H1 (cell line): Measurements from ENCODE around the gene VAMP4. TPM values are rescaled to one million over a fixed set of nuclear protein-coding genes. Genes with fewer than 3 reads are reported as not detected.

Experiments used
- ASH2L ChIP-seq: fragments of 200-600, 300-600 bp; sonication (generic); IDR thresholded peaks from one replicate; pipeline ENCODE4 v1.7.1; 2017; ENCODE audit warnings: low read length
- CBX8 ChIP-seq: fragments of 300-800, 300-1000 bp; sonication (generic); IDR thresholded peaks from 2 replicates; pipeline ENCODE4 v1.7.1; 2016; ENCODE audit warnings: low read depth, low read length, borderline replicate concordance
- CHD1 ChIP-seq: IDR thresholded peaks from 2 replicates; pipeline ENCODE4 v1.6.1; 2012; ENCODE audit warnings: low read depth, low read length, improper control_type of control experiment
- CTBP2 ChIP-seq: IDR thresholded peaks from 2 replicates; pipeline ENCODE4 v1.7.0; 2011; ENCODE audit warnings: borderline replicate concordance, mild to moderate bottlenecking, moderate library complexity, mixed read lengths, low read length; ENCODE audit not compliant: insufficient read depth, insufficient read length
- EP300 ChIP-seq, 2 experiments: IDR thresholded peaks; 1 replicate in 1 of 2; 2 replicates in 1 of 2; pipeline ENCODE4 v1.6.1; 2011 to 2012; ENCODE audit warnings: low read depth in 2 of 2, low read length in 2 of 2, mild to moderate bottlenecking in 2 of 2, borderline replicate concordance in 1 of 2, inconsistent platforms in 1 of 2, moderate library complexity in 1 of 2
- GABPA ChIP-seq: IDR thresholded peaks from 2 replicates; pipeline ENCODE4 v1.6.1; 2011; ENCODE audit warnings: mild to moderate bottlenecking, low read length, moderate library complexity, borderline replicate concordance; ENCODE audit not compliant: insufficient read depth
- GTF2F1 ChIP-seq: IDR thresholded peaks from 2 replicates; pipeline ENCODE4 v1.6.1; 2012; ENCODE audit warnings: low read depth, low read length, improper control_type of control experiment, borderline replicate concordance
- JUND ChIP-seq: IDR thresholded peaks from 2 replicates; pipeline ENCODE4 v1.6.1; 2011; ENCODE audit warnings: mild to moderate bottlenecking, improper control_type of control experiment, low read length
- MAFK ChIP-seq: IDR thresholded peaks from 2 replicates; pipeline ENCODE4 v1.6.1; 2012; ENCODE audit warnings: low read depth, mild to moderate bottlenecking, improper control_type of control experiment, low read length
- POLR2AphosphoS5 ChIP-seq: IDR thresholded peaks from 2 replicates; pipeline ENCODE4 v1.6.1; 2011; ENCODE audit warnings: low read depth, low read length
- RBBP5 ChIP-seq: IDR thresholded peaks from 2 replicates; pipeline ENCODE4 v1.7.1; 2012; ENCODE audit warnings: low read depth, mild to moderate bottlenecking, inconsistent platforms, low read length, moderate library complexity, borderline replicate concordance
- SAP30 ChIP-seq: fragments of 300-600 bp; sonication (generic); IDR thresholded peaks from 2 replicates; pipeline ENCODE4 v1.7.1; 2012; ENCODE audit warnings: low read length, moderate library complexity, mild to moderate bottlenecking, inconsistent platforms; ENCODE audit not compliant: insufficient read depth, insufficient replicate concordance
- SIN3A ChIP-seq, 2 experiments: IDR thresholded peaks in 1 of 2; conservative IDR thresholded peaks in 1 of 2; 2 replicates each; pipeline ENCODE4 v1.6.1; 2011 to 2012; ENCODE audit warnings: low read length in 2 of 2, improper control_type of control experiment in 1 of 2, low read depth in 1 of 2, mild to moderate bottlenecking in 1 of 2
- SIRT6 ChIP-seq: IDR thresholded peaks from one replicate; pipeline ENCODE4 v1.7.1; 2012; ENCODE audit warnings: low read length, inconsistent platforms
- SP1 ChIP-seq: IDR thresholded peaks from 2 replicates; pipeline ENCODE4 v1.6.1; 2011; ENCODE audit warnings: low read depth, low read length
- TBP ChIP-seq: IDR thresholded peaks from 2 replicates; pipeline ENCODE4 v1.6.1; 2011; ENCODE audit warnings: low read depth, low read length, improper control_type of control experiment
- TCF12 ChIP-seq: IDR thresholded peaks from 2 replicates; pipeline ENCODE4 v1.6.1; 2011; ENCODE audit warnings: low read depth, mild to moderate bottlenecking, low read length
- YY1 ChIP-seq: IDR thresholded peaks from 2 replicates; pipeline ENCODE4 v1.6.1; 2011; ENCODE audit warnings: low read depth, mild to moderate bottlenecking, low read length
- polyA plus RNA-seq, 7 experiments: library from polyadenylated mRNA; depleted of rRNA in 3 of 7; stranded (reverse) in 5 of 7; unstranded in 2 of 7; fragments of >200 nt in 5 of 7; fragments of 200-250 nt in 2 of 7; gene quantifications; 1 replicate in 5 of 7; 2 replicates in 1 of 7; 4 replicates in 1 of 7; pipeline versions ENCODE4 v1.2.1 to v1.2.3, GENCODE V29; 2011 to 2013; ENCODE audit warnings: missing spikeins in 2 of 7, mixed read lengths in 2 of 7
- total RNA-seq: library from RNA; stranded (reverse); fragmentation: NEBNext Ultra II Directional; extraction: Animal tissue kit (Norgen Biotek cat#: 25700); gene quantifications from 2 replicates; pipeline ENCODE4 v1.2.1, GENCODE V29; 2021
- TF ChIP-seq, protein P1 (sequence below), 3 experiments: IDR thresholded peaks; 1 replicate in 2 of 3; 2 replicates in 1 of 3; pipeline versions ENCODE4 v1.5.1 to v1.6.1; 2011; ENCODE audit warnings: low read length in 3 of 3, mild to moderate bottlenecking in 3 of 3, inconsistent platforms in 2 of 3, low read depth in 1 of 3, moderate library complexity in 1 of 3; ENCODE audit not compliant: insufficient read depth in 1 of 3; ENCODE audit errors: control extremely low read depth in 1 of 3
- TF ChIP-seq, protein P2 (sequence below): IDR thresholded peaks from 2 replicates; pipeline ENCODE4 v1.6.1; 2011; ENCODE audit warnings: low read length, improper control_type of control experiment

VAMP4 gene
- total and polyA plus RNA-seq, 2 of the 8 experiments (the other 6 are each of a cell fraction or from before 2014, with no cell fraction given), result 1.6 to 13.9 TPM

DNA sequence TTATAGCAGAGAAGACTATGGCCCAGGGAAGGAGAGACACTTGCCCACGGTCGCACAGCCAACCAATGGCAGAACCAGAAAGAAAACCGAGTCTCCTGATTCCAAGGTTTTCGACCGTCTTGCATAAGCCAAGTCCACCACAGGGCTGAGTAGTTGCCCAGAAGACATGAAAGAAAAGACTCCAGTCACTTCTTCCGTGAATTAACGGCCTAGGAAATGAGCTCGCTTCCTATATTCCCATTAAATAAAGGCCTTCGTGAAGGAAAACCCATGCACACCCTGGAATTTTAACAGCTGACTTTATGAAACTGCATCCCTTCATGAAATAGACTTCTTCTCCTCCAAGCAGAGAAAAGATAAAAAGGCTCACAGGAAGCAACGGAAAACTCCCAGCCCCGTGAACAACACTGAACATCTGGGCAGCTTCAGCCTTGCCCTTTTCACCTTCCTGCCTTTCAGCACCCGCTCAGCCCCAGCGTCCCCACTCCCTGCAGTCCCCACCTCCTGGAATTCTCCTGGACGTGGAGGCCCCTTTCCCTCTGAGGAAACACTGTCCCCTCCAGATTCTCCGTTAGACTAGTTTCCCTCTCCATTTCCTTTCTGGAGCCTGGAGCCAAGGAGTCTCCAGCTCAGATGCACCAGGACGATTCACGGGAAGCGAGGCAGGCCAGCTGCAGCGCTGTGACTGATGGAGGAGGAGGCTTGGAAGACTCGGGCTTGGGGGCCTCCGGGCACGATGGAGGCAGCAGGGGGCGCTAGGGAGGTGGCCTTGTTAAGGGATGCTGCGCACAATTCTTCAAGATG, 86.7 kb downstream of the VAMP4 start (continued):
- TF ChIP-seq RBBP5 (no peak; the same call in 1 of the 2 replicates), EP300 (IDR thresholded peaks at IDR 0.05; ENCODE audit: borderline replicate concordance in 1 of 2, low read depth in 2 of 2, low read length in 2 of 2) (no peak), GTF2F1 (no peak), POLR2AphosphoS5 (no peak), MAFK (no peak), TBP (peak; percentile 38; the same call in 1 of the 2 replicates), YY1 (peak; percentile 82), CTBP2 (peak; percentile 60), SP1 (no peak), SAP30 (no peak), SIRT6 (no peak), ASH2L (peak; percentile 45), SIN3A (conservative IDR thresholded peaks at IDR 0.05 in 1 of 2, IDR thresholded peaks at IDR 0.05 in 1 of 2; ENCODE audit: low read depth in 1 of 2, low read length in 2 of 2) (no peak), JUND (no peak), CBX8 (no peak), TCF12 (0 out of 2 replicates have a peak, but pooled peaks have one; percentile 9), GABPA (no peak), CHD1 (no peak)
- TF ChIP-seq, protein P1, sequence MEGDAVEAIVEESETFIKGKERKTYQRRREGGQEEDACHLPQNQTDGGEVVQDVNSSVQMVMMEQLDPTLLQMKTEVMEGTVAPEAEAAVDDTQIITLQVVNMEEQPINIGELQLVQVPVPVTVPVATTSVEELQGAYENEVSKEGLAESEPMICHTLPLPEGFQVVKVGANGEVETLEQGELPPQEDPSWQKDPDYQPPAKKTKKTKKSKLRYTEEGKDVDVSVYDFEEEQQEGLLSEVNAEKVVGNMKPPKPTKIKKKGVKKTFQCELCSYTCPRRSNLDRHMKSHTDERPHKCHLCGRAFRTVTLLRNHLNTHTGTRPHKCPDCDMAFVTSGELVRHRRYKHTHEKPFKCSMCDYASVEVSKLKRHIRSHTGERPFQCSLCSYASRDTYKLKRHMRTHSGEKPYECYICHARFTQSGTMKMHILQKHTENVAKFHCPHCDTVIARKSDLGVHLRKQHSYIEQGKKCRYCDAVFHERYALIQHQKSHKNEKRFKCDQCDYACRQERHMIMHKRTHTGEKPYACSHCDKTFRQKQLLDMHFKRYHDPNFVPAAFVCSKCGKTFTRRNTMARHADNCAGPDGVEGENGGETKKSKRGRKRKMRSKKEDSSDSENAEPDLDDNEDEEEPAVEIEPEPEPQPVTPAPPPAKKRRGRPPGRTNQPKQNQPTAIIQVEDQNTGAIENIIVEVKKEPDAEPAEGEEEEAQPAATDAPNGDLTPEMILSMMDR (IDR thresholded peaks at IDR 0.05; ENCODE audit: control extremely low read depth in 1 of 3, insufficient read depth in 1 of 3, low read depth in 1 of 3, low read length in 3 of 3), result peak; percentile 79 to 91 (median 85)
- TF ChIP-seq, protein P2, sequence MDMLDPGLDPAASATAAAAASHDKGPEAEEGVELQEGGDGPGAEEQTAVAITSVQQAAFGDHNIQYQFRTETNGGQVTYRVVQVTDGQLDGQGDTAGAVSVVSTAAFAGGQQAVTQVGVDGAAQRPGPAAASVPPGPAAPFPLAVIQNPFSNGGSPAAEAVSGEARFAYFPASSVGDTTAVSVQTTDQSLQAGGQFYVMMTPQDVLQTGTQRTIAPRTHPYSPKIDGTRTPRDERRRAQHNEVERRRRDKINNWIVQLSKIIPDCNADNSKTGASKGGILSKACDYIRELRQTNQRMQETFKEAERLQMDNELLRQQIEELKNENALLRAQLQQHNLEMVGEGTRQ, result no peak
